ENCODE data around the gene C1QTNF4.
A peak's percentile ranks its signal among the peaks of the same experiment; 100 is the strongest.
"Not testable (repeated sequence)": the region's sequence is repeated elsewhere in the genome, so short reads cannot be mapped to it uniquely, and the experiment has no call there.

The C1QTNF4 gene

GRCh38 chr11:47565340-47566148, 28.7 kb downstream of the C1QTNF4 start, which contains the start of gene PTPMT1:
PTPMT1 (plus strand) TSS chr11:47565599; CDS start chr11:47565623, 24 bp downstream.
- DNase-seq (ENCODE audit: low read depth) = peak; percentile 58

GRCh38 chr11:47564933-47565339, 29.3 kb downstream of the C1QTNF4 start:
- DNase-seq (ENCODE audit: low read depth) = no peak

DNA sequence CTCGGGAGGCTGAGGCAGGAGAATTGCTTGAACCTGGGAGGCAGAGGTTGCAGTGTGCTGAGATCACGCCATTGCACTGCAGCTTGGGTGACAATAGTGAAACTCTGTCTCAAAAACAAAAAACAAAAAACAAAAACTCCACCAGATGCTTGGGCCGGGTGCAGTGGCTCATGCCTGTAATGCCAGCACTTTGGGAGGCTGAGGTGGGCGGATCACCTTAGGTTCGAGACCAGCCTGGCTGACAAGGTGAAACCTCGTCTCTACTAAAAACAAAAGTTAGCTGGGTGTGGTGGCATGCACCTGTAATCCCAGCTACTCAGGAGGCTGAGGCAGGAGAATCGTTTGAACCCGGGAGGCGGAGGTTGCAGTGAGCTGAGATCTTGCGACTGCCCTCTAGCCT, 29.8 kb downstream of the C1QTNF4 start:
- DNase-seq (ENCODE audit: low read depth) = not testable (repeated sequence)

GRCh38 chr11:47562393-47562792, 31.8 kb downstream of the C1QTNF4 start:
- not testable (repeated sequence) for DNase-seq (ENCODE audit: low read depth)

DNA sequence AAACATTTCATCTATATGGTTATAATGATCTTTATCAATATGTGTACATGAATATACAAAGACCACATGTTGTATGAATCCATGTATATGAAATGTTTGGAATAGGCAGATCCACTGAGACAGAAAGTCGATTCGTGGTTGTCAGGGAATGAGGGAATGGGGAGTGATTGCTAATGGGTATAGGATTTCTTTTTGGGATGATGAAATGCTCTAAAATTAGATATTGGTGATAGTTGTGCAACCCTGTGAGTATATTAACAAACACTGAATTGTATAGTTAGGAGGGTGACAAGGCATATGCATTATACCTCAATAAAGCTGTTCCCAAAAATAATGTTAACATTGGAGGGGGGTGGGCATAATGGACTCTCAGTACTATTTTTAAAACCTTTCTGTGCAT, 33.8 kb downstream of the C1QTNF4 start:
- no peak for DNase-seq (ENCODE audit: low read depth)

GRCh38 chr11:47558695-47559094, 35.5 kb downstream of the C1QTNF4 start:
- DNase-seq (ENCODE audit: low read depth) = no peak

GRCh38 chr11:47557004-47557403, 37.2 kb downstream of the C1QTNF4 start:
- DNase-seq (ENCODE audit: low read depth) = not testable (repeated sequence)

- DNase-seq (ENCODE audit: low read depth) = peak; percentile 16
Measured at GRCh38 chr11:47553406-47553743, 40.8 kb downstream of the C1QTNF4 start.

- peak; percentile 90 for DNase-seq (ENCODE audit: low read depth)
Measured at GRCh38 chr11:47552566-47553405, 41.4 kb downstream of the C1QTNF4 start, which contains the start of gene CELF1. CELF1 (minus strand) TSS chr11:47553132; CDS start chr11:47499523, 53,609 bp downstream.

DNA sequence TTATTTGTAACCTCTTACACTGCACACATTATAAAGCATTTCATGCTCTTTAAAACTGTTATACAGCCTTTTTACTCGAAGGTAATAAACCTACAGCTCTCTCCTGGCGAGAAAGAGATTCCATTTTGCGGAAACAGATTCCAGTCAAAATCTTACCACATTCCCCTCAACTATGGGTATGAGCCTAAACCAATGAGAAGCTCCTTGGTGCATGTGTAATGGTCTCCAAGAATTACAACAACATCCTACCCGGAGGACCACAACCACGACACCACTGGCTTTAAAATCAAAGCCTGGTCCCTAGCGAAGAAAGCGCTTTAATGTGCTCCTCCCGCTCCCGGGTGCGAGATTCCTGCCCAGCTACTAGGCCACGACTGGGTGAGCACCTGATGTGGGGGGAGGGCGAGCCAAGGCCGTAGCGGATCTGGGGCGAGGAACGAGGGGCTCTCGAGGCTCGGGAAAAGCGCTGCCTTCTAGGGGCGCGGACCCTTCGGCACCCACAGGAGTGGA, 42.1 kb downstream of the C1QTNF4 start:
- peak; percentile 4 for DNase-seq (ENCODE audit: low read depth)

DNA sequence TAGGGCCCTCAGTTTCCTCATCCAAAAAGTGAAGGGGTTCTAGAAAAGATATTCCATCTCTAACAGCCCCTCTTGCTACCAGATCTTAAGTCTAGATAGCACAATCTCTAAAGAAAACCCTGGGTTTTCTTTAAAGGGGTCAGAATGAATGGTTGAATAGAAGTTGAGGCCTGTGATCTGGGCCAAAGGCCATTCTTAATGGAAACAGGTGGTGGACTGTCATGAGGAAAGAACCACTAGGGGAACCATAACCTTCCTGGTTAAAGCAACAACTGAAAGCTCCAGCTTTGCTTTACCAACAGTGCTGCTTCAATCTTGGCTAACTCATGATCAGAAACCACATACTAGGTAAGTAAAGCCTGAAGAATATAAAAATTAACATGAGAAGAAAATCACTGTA, 43.1 kb downstream of the C1QTNF4 start:
- no peak for DNase-seq (ENCODE audit: low read depth)

GRCh38 chr11:47550288-47551047, 43.7 kb downstream of the C1QTNF4 start:
- DNase-seq (ENCODE audit: low read depth) = no peak

DNA sequence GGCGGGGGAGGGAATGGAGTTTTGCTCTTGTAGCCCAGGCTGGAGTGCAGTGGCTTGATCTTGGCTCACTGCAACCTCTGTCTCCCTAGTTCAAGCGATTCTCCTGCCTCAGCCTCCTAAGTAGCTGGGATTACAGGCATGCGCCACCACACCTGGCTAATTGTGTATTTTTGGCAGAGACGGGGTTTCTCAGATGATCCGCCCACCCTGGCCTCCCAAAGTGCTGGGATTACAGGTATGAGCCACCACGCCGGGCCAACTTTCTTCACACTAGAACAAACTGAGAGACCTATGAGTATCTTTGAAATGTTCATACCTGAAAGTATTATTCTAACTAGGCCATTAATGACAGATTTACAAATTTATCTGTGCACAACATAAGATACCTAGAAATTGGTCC, 47.9 kb downstream of the C1QTNF4 start:
- not testable (repeated sequence) for DNase-seq (ENCODE audit: low read depth)

DNA sequence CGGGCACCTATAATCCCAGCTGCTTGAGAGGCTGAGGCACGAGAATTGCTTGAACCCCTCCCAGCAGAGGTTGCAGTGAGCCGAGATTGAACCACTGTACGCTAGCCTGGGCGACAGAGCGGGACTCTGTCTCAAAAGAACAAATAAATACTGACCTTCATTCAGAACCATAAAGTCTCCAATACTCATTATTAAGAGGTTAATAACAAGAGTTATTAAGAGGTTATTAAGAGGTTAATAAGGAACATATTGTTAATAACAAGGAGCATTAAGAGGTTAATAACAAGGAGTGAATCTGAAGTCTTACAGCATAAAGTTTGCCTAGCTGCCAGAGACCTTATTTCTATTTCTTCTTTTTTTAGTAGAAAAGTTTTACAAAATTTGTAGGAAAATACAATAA, 48.9 kb downstream of the C1QTNF4 start:
- DNase-seq (ENCODE audit: low read depth) = no peak

- no peak for DNase-seq (ENCODE audit: low read depth)
Measured at GRCh38 chr11:47541070-47541469, 53.1 kb downstream of the C1QTNF4 start.

DNA sequence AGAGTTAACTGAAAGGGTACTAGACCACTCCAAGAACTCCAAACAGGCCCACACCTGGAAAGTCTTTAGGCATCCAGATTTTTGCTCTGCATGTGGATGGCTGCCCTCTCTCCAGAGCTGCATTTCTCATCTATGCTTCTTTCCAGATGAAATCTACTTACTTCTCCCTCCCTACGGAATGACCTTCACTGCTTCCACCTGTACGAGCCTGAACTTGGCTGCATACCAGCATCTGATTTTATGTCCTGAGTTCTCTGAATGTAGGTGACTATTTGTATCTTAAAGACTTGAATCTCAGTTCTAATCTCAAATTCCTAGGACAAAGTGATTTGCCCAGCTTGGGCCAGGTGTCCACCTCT, 54.6 kb downstream of the C1QTNF4 start:
- DNase-seq (ENCODE audit: low read depth) = no peak
